GDM1 (cell line): ENCODE results near the gene HAO1.
"Not testable (repeated sequence)": the region's sequence is repeated elsewhere in the genome, so short reads cannot be mapped to it uniquely, and the experiment has no call there.

ENCODE experiments used
- DNase-seq: peaks from one replicate; lab custom pipeline; 2025; lab: John Stamatoyannopoulos, UW

The HAO1 gene

DNA sequence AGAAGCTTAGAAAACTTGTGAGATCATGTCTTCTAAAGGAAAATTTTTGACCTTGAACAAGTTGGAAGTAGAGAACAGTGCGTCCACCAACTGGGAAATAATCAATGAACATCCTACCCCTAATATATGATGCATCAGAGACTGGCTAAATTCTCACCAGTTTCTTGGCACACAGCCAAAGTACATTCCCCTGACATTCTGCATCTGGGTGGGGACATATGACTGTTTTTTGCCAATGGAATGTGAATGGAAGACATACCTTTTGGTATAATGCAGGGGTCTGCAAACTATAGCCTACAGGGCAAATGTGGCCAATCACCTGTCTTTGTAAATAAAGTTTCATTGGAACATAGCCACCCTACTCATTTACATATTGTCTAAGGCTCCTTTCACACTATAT is 84.7 kb downstream of the HAO1 start:
- DNase-seq, result no peak

DNA sequence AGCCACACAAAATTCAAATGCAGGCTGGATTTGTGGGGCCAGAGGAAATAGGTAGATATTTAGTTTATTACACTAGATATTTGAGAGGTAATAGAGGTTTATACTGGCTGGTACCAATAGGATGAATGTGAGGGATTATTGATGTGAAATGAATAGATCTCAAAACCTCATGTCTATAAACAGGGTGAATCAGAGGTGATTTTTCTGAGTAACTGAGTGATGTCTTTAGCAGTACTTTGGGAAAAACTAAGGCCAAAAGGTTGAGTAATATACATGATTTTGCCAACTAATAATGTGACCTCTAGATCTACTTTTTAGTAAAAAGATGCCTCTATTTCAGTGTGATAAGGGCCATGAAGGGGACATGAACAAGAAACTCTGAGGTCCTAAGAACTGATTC is 86.8 kb downstream of the HAO1 start:
- DNase-seq, result no peak

DNA sequence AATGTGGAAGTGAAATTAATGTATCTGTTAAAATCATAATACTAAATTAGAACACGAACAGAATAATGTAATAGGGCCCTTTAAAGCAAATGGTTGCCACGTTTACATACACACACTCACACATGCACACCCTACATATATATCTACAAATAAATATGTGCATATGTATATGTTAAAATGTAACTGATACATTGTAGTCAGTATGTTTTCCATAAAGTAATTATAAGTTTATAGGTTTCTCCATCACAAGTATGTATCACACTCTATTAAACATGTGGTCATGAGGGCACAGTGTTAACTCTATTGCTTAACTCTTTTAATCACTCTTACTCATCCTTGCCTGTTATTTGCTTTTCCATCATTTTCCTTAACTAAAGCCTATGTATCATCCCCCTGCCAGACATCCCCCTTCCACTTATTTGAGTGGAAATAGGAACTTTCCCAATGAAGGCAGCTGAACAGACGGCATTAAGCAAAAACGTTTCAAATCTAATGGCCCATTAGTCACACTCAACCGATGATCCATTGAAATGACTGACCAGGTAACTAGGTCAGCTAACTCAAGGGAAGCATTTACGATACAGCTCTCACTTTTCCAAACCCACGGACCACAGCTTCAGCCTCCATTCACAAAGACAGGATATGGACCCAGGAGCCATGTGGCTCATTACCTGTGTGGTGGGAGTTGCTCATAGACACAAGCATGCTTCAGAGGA is 89.3 kb downstream of the HAO1 start:
- no peak for DNase-seq

DNA sequence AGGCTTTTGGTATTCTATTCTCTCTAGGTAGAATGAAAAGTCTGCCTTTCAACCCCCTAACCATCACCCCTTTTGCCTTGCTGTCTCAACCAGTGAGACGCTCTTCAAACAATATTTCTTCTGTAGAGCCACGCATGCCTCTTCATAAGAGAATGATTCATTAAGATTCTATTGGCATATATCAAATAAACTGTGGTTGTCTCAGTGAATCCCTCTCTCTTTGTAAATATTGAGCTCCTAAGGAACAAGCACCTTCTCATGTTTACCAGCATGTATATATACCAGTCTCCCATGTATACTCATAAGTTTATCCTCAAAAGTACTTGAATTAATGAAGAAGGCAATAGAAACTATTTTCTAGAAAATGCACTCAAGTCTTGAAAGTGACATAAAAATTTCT is 90.6 kb downstream of the HAO1 start:
- no peak for DNase-seq

DNA sequence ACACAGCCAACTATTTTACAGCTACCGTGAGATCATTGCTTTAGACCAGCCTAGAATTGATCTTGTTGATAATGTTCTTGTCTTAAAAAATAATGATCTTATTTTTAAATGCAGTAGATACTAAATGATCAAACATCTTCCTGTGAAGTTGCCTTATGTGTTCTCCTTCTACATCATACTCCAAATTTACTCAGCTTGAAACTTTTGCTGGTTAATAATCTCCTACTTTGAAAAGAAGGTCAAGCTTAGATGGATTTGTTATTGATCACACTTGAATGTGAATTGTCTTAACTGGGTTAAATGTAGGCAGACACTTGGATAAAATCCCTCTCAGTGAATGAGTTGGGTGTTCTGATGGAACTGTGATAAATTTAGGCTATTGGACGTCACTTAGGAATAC is 91.9 kb downstream of the HAO1 start:
- DNase-seq, result no peak

DNA sequence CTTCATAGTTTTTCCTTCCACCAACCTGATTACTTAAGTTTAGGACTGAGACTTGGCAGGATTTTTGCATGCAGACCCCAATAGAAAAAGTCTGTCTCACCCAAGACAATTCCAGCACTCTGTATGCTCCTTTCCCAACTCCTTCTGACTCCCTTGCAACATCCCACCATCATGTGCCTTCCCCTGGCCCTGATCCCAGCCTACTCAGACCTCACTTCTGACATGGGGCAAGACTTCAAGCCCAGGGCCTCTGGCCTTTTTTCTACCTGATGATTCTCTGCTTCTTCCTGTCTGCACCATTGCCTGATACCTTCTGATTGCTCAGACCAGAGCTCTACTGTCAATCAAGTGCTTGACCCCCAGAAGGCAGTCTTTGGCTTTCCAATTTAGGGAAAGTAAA is 96.6 kb downstream of the HAO1 start:
- no peak for DNase-seq

DNA sequence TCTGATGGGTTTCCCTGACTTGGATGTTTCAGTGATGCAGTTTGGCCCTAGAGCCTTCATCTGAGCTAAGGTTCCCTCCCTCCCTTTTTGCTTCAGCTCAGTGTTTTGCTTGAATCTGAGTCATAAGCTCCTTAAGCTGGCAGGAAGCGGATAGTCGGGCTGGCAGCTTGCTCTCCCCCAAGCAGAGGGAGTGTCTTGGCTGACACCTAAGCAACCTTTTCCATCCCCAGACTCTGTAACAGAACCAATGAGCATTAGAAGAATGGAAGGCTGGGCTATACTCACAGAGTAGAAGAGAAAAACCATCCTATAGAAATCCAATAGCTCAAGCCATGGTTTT is 98.3 kb downstream of the HAO1 start:
- no peak for DNase-seq

DNA sequence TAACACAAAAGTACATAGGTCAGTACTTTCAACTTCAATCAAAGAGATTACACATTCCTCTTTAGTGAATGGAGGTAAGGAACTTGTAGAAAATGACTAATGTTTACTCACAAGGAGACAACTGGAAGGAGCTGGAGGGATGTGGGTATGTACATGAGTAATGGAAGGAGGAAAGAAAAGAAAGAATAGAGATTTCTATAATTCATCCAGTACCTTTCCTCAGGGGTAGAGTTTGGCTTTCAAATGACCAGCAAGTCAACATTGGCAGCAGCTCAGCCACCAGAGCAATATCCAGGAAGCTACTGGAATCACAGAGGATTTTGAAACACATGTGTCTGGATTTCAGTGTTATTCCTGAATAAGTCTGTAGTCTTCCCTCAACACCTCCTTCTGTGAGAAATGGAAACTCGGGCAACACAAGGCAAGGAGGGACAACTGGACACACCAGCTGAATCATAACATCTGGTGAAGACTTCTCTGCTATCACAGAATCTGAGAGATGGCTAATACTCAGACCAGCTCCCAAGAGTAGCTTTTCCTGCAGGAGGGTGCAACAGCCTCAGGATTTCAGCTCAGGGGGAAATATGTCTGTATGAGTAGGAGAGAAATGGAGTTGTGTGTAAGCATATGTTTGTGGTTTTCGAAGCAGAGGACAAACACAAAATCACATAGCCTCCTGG is 98.8 kb downstream of the HAO1 start:
- DNase-seq, result no peak

DNA sequence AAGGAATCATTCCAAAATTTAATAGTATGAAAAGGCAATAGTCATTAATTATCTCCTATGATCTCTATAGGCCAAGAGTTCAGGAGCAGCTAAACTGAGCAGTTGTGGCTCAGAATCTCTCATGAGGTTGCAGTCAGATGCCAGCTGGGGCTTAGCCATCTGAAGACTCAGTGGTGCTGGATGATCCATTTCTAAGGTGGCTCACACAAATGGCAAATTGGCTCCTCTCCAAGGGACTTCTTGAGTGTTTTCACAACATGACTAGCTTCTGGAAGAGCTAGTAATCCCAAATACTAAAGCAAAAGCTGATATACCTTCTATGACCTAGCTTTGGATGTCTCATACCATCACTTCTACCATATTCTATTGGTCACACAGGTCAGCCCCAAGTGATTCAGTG is 104.2 kb downstream of the HAO1 start:
- no peak for DNase-seq

DNA sequence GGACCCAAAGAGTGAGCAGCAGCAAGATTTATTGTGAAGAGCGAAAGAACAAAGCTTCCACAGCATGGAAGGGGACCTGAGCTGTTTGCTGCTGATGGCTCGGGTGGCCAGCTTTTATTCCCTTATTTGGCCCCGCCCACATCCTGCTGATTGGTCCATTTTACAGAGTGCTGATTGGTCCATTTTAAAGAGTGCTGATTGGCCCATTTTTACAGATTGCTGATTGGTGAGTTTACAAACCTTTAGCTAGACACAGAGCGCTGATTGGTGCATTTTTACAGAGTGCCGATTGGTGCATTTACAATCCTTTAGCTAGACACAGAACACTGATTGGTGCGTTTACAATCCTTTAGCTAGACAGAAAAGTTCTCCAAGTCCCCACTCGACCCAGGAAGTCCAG is 105.8 kb downstream of the HAO1 start:
- not testable (repeated sequence) for DNase-seq
